Endothelial cell of umbilical vein (primary cell): ENCODE measurements around the gene LIPT1. TPM values are rescaled to one million over a fixed set of nuclear protein-coding genes. Genes with fewer than 3 reads are reported as not detected.

Experiments used
- BruUV-seq: library from RNA; stranded (reverse); fragments of 400-500 nt; replicated peaks from 2 replicates; lab custom pipeline; 2021; lab: Mats Ljungman, UMichigan
- CTCF ChIA-PET: fragments of 300-600, 350-600 bp; sonication (Branson Sonifier 250); formaldehyde crosslinking; loops from one replicate; lab custom pipeline; 2021; ENCODE audit warnings: antibody characterized with exemption, inconsistent platforms; lab: Charles Lee
- POLR2A ChIA-PET: fragments of 300-600, 350-600 bp; sonication (Branson Sonifier 250); formaldehyde crosslinking; loops from one replicate; lab custom pipeline; 2021; ENCODE audit warnings: antibody characterized with exemption, inconsistent platforms; lab: Charles Lee
- DNase-seq: peaks from one replicate; pipeline ENCODE4 v3.0.0-alpha.2; 2011; ENCODE audit warnings: low read depth, low spot score
- FAIRE-seq: peaks from 2 replicates; lab custom pipeline; 2011; peaks lifted over from hg19 to GRCh38; lab: Jason Lieb, UNC
- H2AFZ ChIP-seq: 2 replicates; pipeline ENCODE4 v1.6.0; 2012; ENCODE audit warnings: low read depth, low read length, control low read depth, inconsistent platforms
- H3K27ac ChIP-seq: 2 replicates; pipeline ENCODE4 v1.5.1; 2011; ENCODE audit warnings: low read depth, mild to moderate bottlenecking, control low read depth, low read length, moderate library complexity; ENCODE audit not compliant: insufficient read depth
- H3K27me3 ChIP-seq, 2 experiments: 2 replicates each; pipeline versions ENCODE4 v1.6.0 to v1.6.1; 2011; ENCODE audit warnings: low read length in 2 of 2, mixed read lengths in 1 of 2; ENCODE audit not compliant: control insufficient read depth in 2 of 2, insufficient read depth in 2 of 2
- H3K36me3 ChIP-seq, 2 experiments: 2 replicates in 1 of 2; 3 replicates in 1 of 2; pipeline ENCODE4 v1.5.1; 2011; ENCODE audit warnings: low read length in 2 of 2, mild to moderate bottlenecking in 1 of 2, moderate library complexity in 1 of 2; ENCODE audit not compliant: control insufficient read depth in 2 of 2, insufficient read depth in 2 of 2; ENCODE audit errors: extremely low read depth in 1 of 2
- H3K4me1 ChIP-seq: 3 replicates; pipeline ENCODE4 v1.5.1; 2011; ENCODE audit warnings: mild to moderate bottlenecking, low read length; ENCODE audit not compliant: control insufficient read depth, insufficient read depth; ENCODE audit errors: extremely low read depth
- H3K4me2 ChIP-seq: 2 replicates; pipeline ENCODE4 v1.6.1; 2011; ENCODE audit warnings: low read length, control low read depth, mixed read lengths; ENCODE audit not compliant: insufficient read depth
- H3K4me3 ChIP-seq, 3 experiments: fragments of 200-600 bp in 1 of 3; sonication (generic), shearing (Covaris generic) in 1 of 3; replicated peaks in 1 of 3; 2 replicates each; pipeline ENCODE4 v1.5.1; 2011 to 2016; ENCODE audit warnings: control low read depth in 3 of 3, low read length in 3 of 3, mild to moderate bottlenecking in 2 of 3, inconsistent platforms in 1 of 3, low read depth in 1 of 3, moderate library complexity in 1 of 3; ENCODE audit not compliant: insufficient read depth in 1 of 3
- H3K79me2 ChIP-seq: 2 replicates; pipeline ENCODE4 v1.6.0; 2012; ENCODE audit warnings: low read length, inconsistent platforms; ENCODE audit not compliant: control insufficient read depth, insufficient read depth
- H3K9ac ChIP-seq: replicated peaks from 2 replicates; pipeline ENCODE3; 2011; ENCODE audit warnings: low read length, control low read depth; ENCODE audit not compliant: insufficient read depth; ENCODE audit errors: extremely low read depth
- H3K9me1 ChIP-seq: replicated peaks from 3 replicates; pipeline ENCODE4 v1.6.0; 2011; ENCODE audit warnings: mild to moderate bottlenecking, low read length; ENCODE audit not compliant: control insufficient read depth, insufficient read depth; ENCODE audit errors: extremely low read depth
- H3K9me3 ChIP-seq: replicated peaks from 2 replicates; pipeline ENCODE4 v1.5.1; 2012; ENCODE audit warnings: low read length, inconsistent platforms; ENCODE audit not compliant: control insufficient read depth, insufficient read depth
- H4K20me1 ChIP-seq: replicated peaks from 2 replicates; pipeline ENCODE3; 2011; ENCODE audit warnings: mild to moderate bottlenecking, low read length; ENCODE audit not compliant: control insufficient read depth, insufficient read depth; ENCODE audit errors: extremely low read depth
- EZH2 ChIP-seq: IDR thresholded peaks from 2 replicates; pipeline ENCODE4 v1.6.1; 2012; ENCODE audit warnings: borderline replicate concordance, low read depth, mild to moderate bottlenecking, moderate library complexity, low read length, inconsistent platforms; ENCODE audit not compliant: severe bottlenecking
- FOS ChIP-seq: IDR thresholded peaks from 2 replicates; pipeline ENCODE4 v1.6.1; 2011; ENCODE audit warnings: mild to moderate bottlenecking, low read length, moderate library complexity, borderline replicate concordance; ENCODE audit not compliant: insufficient read depth
- GATA2 ChIP-seq: IDR thresholded peaks from 2 replicates; pipeline ENCODE4 v1.7.0; 2011; ENCODE audit warnings: low read depth, mild to moderate bottlenecking, moderate library complexity, mixed read lengths, low read length; ENCODE audit not compliant: insufficient read length, insufficient read depth
- JUN ChIP-seq: IDR thresholded peaks from 2 replicates; pipeline ENCODE4 v1.6.1; 2011; ENCODE audit warnings: borderline replicate concordance, low read depth; ENCODE audit not compliant: insufficient read length, insufficient read depth
- MYC ChIP-seq: IDR thresholded peaks from one replicate; pipeline ENCODE4 v1.6.1; 2011; ENCODE audit warnings: mild to moderate bottlenecking, low read depth, low read length
- POLR2A ChIP-seq: IDR thresholded peaks from 2 replicates; pipeline ENCODE4 v1.6.1; 2012; ENCODE audit warnings: low read depth, mild to moderate bottlenecking, control low read depth, low read length
- POLR2AphosphoS5 ChIP-seq: IDR thresholded peaks from 2 replicates; pipeline ENCODE4 v1.6.1; 2012; ENCODE audit warnings: low read depth, mild to moderate bottlenecking, control low read depth, low read length, moderate library complexity; ENCODE audit not compliant: insufficient read depth
- dilution Hi-C: fragments of 300-500 bp; cut with MboI; formaldehyde crosslinking; loops from one replicate; pipeline ENCODE4 v1.15.0; 2019; ENCODE audit warnings: low sequenced_read_pairs; ENCODE audit not compliant: extremely low pct_ligation_motif_present
- intact Hi-C: fragments of 100-400 bp; cut with micrococcal nuclease; formaldehyde crosslinking; loops from one replicate; pipeline ENCODE4 v1.10.0; 2022
- polyA plus RNA-seq, 4 experiments: library from polyadenylated mRNA; depleted of rRNA in 3 of 4; stranded (reverse) in 3 of 4; unstranded in 1 of 4; fragments of >200 nt; gene quantifications; 2 replicates each; pipeline versions ENCODE4 v1.2.1 to v1.2.3, GENCODE V29; 2011 to 2012; ENCODE audit warnings: missing spikeins in 1 of 4
- total RNA-seq: library from RNA; stranded (reverse); gene quantifications from 2 replicates; pipeline ENCODE4 v1.2.3, GENCODE V29; 2021
- TF ChIP-seq, protein P1 (sequence below), 2 donors: IDR thresholded peaks; 1 replicate in 1 of 2; 2 replicates in 1 of 2; pipeline ENCODE4 v1.5.1; 2011; ENCODE audit warnings: low read length in 2 of 2, mild to moderate bottlenecking in 2 of 2, moderate library complexity in 2 of 2, control low read depth in 1 of 2, inconsistent platforms in 1 of 2, low read depth in 1 of 2; ENCODE audit not compliant: insufficient read depth in 1 of 2; ENCODE audit errors: extremely low read depth in 1 of 2

The LIPT1 gene
- total and polyA plus RNA-seq, 2 donors (not counting 3 experiments of a cell fraction or from before 2014, with no cell fraction given) = 3.3 to 4.8 TPM

DNA sequence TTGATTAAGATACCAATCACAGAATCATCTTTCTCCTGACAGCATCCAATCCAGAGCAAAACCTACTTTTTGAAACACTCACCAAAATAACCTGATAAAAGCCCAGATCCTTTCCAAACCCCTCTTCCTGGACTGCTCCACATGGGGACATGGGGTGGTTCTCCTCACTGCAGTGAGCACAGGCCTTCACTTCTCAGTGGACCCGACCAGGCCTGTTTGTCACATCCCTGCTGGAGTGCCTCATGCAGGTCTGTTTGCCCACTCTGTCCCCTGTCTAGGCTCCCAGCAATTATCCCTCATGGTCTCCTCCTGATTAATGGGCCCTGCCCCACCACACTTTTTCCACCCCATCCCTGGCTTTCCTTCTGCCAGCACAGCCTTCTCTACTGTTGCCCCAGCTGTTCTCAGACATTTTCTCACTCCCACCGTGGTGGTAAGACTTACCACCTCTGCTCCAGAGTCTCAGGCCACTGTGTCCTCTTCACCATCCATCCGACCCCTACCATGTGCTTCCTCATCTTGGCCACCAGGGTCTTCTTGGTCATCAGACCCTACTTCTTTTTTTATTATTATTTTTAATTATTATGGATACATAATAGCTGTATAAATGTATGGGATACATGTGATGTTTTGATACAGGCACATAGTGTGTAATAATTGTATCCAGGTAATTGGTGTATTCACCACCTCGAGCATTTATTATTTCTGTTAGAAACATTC, 47.4 kb downstream of the LIPT1 start:
- intact Hi-C loops (no loop called here), dilution Hi-C loops (no loop called here)
- BruUV-seq = no TSS peak
- no peak overlapping the region for H3K4me3 ChIP-seq
- FAIRE-seq (no peak), DNase-seq (no peak)
- no peaks in the 10 kb centered on the region for H3K36me3 ChIP-seq
- CTCF ChIA-PET = no interaction called here
- no peaks in the 10 kb centered on the region for H4K20me1 ChIP-seq
- no peaks in the 10 kb centered on the region for H3K4me1 ChIP-seq
- H3K79me2 ChIP-seq = no peaks in the 10 kb centered on the region
- POLR2A ChIA-PET = no interaction called here
- no peaks in the 10 kb centered on the region for H3K9me3 ChIP-seq
- H3K4me2 ChIP-seq = no peak overlapping the region
- no peaks in the 10 kb centered on the region for H3K9me1 ChIP-seq
- no peak overlapping the region for H3K27ac ChIP-seq
- no peak overlapping the region for H3K9ac ChIP-seq
- no peak overlapping the region for H2AFZ ChIP-seq
- TF ChIP-seq FOS (no peak), MYC (no peak), POLR2A (no peak), GATA2 (no peak)
- TF ChIP-seq, protein P1, sequence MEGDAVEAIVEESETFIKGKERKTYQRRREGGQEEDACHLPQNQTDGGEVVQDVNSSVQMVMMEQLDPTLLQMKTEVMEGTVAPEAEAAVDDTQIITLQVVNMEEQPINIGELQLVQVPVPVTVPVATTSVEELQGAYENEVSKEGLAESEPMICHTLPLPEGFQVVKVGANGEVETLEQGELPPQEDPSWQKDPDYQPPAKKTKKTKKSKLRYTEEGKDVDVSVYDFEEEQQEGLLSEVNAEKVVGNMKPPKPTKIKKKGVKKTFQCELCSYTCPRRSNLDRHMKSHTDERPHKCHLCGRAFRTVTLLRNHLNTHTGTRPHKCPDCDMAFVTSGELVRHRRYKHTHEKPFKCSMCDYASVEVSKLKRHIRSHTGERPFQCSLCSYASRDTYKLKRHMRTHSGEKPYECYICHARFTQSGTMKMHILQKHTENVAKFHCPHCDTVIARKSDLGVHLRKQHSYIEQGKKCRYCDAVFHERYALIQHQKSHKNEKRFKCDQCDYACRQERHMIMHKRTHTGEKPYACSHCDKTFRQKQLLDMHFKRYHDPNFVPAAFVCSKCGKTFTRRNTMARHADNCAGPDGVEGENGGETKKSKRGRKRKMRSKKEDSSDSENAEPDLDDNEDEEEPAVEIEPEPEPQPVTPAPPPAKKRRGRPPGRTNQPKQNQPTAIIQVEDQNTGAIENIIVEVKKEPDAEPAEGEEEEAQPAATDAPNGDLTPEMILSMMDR (IDR thresholded peaks at IDR 0.05; ENCODE audit: extremely low read depth in 1 of 2, insufficient read depth in 1 of 2, low read depth in 1 of 2, low read length in 2 of 2) = no peak
- H3K27me3 ChIP-seq = no peaks in the 10 kb centered on the region

DNA sequence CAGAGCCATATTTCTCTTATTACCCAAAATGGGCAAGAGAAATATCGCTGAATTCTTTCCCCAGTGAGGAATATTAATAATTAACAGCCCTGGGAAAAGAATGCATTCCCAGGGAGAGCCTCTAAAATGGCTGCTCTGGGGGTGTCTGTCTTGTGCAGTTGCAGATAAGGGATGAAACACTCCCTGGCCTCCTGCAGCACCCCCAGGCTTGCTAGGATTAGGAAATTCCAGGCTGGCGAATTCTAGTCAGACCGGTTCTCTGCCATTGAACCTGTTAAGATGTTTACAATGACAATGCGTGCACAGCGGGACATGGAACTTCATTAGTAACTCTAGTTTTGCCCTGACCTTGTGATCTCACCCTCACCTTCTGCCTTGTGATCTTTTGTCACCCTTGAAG, 50.7 kb downstream of the LIPT1 start:
- dilution Hi-C loops (no loop called here), intact Hi-C loops (no loop called here)
- H3K4me1 ChIP-seq = no peaks in the 10 kb centered on the region
- H3K4me2 ChIP-seq = no peak overlapping the region
- no peaks in the 10 kb centered on the region for H3K27me3 ChIP-seq
- H3K27ac ChIP-seq = no peak overlapping the region
- no peaks in the 10 kb centered on the region for H3K79me2 ChIP-seq
- no peaks in the 10 kb centered on the region for H3K9me3 ChIP-seq
- no TSS peak for BruUV-seq
- ChIA-PET POLR2A (no interaction called here), CTCF (no interaction called here)
- no peaks in the 10 kb centered on the region for H3K9me1 ChIP-seq
- FAIRE-seq = no peak
- H3K4me3 ChIP-seq = no peak overlapping the region
- no peaks in the 10 kb centered on the region for H4K20me1 ChIP-seq
- no peak for DNase-seq
- H3K9ac ChIP-seq = no peak overlapping the region
- H3K36me3 ChIP-seq = no peaks in the 10 kb centered on the region
- TF ChIP-seq POLR2AphosphoS5 (no peak), FOS (no peak), JUN (no peak), EZH2 (no peak)
- TF ChIP-seq, protein P1 (IDR thresholded peaks at IDR 0.05; ENCODE audit: extremely low read depth in 1 of 2, insufficient read depth in 1 of 2, low read depth in 1 of 2, low read length in 2 of 2) = no peak
- no peak overlapping the region for H2AFZ ChIP-seq
